Measurements from ENCODE around the gene FHIT. TPM values are rescaled to one million over a fixed set of nuclear protein-coding genes. Genes with fewer than 3 reads are reported as not detected.

FHIT gene
- total RNA-seq, 2 donors from 2014 or later = 6.8 to 12.3 TPM

DNA sequence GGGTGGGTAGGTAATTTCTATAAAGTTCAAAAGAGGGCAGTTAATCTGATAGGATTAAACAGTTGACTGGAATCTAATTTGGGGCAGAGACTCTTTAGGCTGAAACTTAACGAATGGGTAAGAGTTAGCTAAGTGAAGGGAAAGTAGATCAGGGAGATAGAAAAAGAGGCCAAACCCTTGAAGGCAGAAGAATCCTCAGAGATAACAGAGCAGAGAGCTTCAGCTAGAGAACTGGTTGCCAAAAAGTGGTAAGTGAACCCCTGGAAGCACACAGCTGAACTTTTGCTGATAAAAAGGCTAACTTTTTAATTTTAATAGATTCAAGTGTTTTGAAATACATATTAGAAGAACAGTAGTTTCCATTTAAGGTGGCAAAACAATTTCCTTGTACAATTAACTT lies 99.2 kb downstream of the FHIT start:
- H3K27me3 Mint-ChIP-seq (ENCODE audit: insufficient read depth) = no peaks in the 10 kb centered on the region
- no peaks in the 10 kb centered on the region for H3K4me1 Mint-ChIP-seq
- TF ChIP-seq, protein P1, sequence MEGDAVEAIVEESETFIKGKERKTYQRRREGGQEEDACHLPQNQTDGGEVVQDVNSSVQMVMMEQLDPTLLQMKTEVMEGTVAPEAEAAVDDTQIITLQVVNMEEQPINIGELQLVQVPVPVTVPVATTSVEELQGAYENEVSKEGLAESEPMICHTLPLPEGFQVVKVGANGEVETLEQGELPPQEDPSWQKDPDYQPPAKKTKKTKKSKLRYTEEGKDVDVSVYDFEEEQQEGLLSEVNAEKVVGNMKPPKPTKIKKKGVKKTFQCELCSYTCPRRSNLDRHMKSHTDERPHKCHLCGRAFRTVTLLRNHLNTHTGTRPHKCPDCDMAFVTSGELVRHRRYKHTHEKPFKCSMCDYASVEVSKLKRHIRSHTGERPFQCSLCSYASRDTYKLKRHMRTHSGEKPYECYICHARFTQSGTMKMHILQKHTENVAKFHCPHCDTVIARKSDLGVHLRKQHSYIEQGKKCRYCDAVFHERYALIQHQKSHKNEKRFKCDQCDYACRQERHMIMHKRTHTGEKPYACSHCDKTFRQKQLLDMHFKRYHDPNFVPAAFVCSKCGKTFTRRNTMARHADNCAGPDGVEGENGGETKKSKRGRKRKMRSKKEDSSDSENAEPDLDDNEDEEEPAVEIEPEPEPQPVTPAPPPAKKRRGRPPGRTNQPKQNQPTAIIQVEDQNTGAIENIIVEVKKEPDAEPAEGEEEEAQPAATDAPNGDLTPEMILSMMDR (conservative IDR thresholded peaks at IDR 0.05) = no peak
- Histone ChIP-seq H3K27me3 (ENCODE audit: control insufficient read depth, insufficient read depth, low read length, poor library complexity, severe bottlenecking) (no peaks in the 10 kb centered on the region), H3K4me1 (ENCODE audit: control insufficient read depth, insufficient read depth, low read length) (no peaks in the 10 kb centered on the region), H3K36me3 (ENCODE audit: control insufficient read depth, insufficient read depth, low read length) (no peaks in the 10 kb centered on the region), H3K4me3 (ENCODE audit: low read length) (no peak overlapping the region), H3K9me3 (ENCODE audit: control insufficient read depth, low read length) (no peaks in the 10 kb centered on the region), H3K9ac (ENCODE audit: extremely low read depth, low read length, poor library complexity, severe bottlenecking) (no peak overlapping the region), H3K27ac (ENCODE audit: low read depth, low read length) (no peak overlapping the region)
- no peak for DNase-seq
- no peak overlapping the region for H3K27ac Mint-ChIP-seq
- no peaks in the 10 kb centered on the region for H3K36me3 Mint-ChIP-seq (ENCODE audit: low read depth)
- no peaks in the 10 kb centered on the region for H3K9me3 Mint-ChIP-seq
- 94% methylated on average over 1 of the region's 1 CpG for WGBS, 2 experiments (ENCODE audit: insufficient coverage in 1 of 2, insufficient read length in 1 of 2)
- H3K4me3 Mint-ChIP-seq = no peak overlapping the region

DNA sequence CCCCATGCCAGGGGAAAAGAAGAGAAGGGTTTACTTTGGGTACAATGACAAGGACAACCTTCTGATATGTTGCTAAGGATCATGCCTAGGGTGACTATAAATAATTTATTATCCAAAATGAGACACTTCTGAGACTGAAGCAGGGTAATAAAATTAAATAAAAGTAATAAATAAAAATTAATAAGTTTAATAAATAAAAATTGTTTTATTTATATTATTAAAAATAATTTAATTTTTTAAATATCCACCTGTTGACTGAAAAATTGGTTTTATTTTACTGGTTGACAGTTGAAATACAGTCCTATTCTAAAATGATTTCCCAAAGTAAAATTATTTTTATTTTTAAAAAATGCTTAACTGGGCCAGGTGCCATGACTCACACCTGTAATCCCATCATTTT lies 102.0 kb downstream of the FHIT start:
- TF ChIP-seq, protein P1 (conservative IDR thresholded peaks at IDR 0.05) = no peak
- no peaks in the 10 kb centered on the region for H3K9me3 ChIP-seq (ENCODE audit: control insufficient read depth, low read length)
- Mint-ChIP-seq H3K4me3 (no peak overlapping the region), H3K36me3 (ENCODE audit: low read depth) (peaks cover 2% of the 10 kb centered on the region), H3K9me3 (peaks cover 4% of the 10 kb centered on the region), H3K27me3 (ENCODE audit: insufficient read depth) (no peaks in the 10 kb centered on the region), H3K4me1 (no peaks in the 10 kb centered on the region), H3K27ac (no peak overlapping the region)
- no peaks in the 10 kb centered on the region for H3K4me1 ChIP-seq (ENCODE audit: control insufficient read depth, insufficient read depth, low read length)
- no peak overlapping the region for H3K4me3 ChIP-seq (ENCODE audit: low read length)
- no peak for DNase-seq
- no peaks in the 10 kb centered on the region for H3K36me3 ChIP-seq (ENCODE audit: control insufficient read depth, insufficient read depth, low read length)
- no peak overlapping the region for H3K27ac ChIP-seq (ENCODE audit: low read depth, low read length)
- H3K27me3 ChIP-seq (ENCODE audit: control insufficient read depth, insufficient read depth, low read length, poor library complexity, severe bottlenecking) = no peaks in the 10 kb centered on the region
- H3K9ac ChIP-seq (ENCODE audit: extremely low read depth, low read length, poor library complexity, severe bottlenecking) = no peak overlapping the region

DNA sequence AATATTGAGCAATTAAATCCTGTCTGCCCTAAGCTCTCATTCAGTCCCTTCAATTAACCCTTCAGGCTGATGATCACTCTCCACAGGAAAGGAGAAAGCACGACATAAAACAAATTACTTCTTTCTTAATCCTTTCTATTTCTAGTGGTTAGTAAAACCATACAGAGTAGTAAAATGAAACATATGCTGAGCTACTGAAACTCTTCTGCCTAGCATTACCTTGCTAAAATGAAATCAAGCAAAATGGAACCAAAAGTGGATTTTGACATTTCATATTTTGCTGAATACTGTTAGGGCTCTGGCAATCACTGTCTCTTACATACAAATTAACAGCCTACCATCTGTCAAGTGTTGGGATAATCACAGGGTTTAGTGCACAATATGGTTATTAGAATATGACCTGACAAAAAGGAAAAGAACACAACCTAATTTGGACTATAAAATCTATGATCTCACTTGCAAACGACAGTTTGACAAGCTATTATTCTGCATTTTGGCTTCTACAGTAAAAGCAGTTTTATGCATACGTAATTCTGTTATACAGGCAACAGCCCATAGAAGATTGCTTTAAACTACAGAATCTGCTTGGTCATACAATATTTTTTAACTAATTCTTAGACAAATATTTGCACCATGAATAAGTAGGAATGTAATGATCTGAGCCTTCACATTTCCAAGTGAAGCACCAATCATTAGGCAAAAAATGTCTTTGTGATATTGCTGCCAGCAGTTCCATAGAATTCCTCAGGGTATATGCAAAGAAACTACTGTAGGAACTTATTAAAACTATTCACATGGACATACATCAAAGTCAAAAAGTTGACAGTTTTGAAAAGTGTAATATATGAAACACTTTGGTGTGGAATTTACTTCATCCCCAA lies 105.0 kb downstream of the FHIT start:
- Histone ChIP-seq H3K27ac (ENCODE audit: low read depth, low read length) (no peak overlapping the region), H3K4me3 (ENCODE audit: low read length) (no peak overlapping the region), H3K36me3 (ENCODE audit: control insufficient read depth, insufficient read depth, low read length) (no peaks in the 10 kb centered on the region), H3K27me3 (ENCODE audit: control insufficient read depth, insufficient read depth, low read length, poor library complexity, severe bottlenecking) (no peaks in the 10 kb centered on the region), H3K9me3 (ENCODE audit: control insufficient read depth, low read length) (no peaks in the 10 kb centered on the region), H3K9ac (ENCODE audit: extremely low read depth, low read length, poor library complexity, severe bottlenecking) (no peak overlapping the region), H3K4me1 (ENCODE audit: control insufficient read depth, insufficient read depth, low read length) (peaks cover 2% of the 10 kb centered on the region)
- H3K4me1 Mint-ChIP-seq = peaks cover 11% of the 10 kb centered on the region
- H3K36me3 Mint-ChIP-seq (ENCODE audit: low read depth) = peaks cover 2% of the 10 kb centered on the region
- H3K9me3 Mint-ChIP-seq = peaks cover 4% of the 10 kb centered on the region
- no peak overlapping the region for H3K27ac Mint-ChIP-seq
- no peaks in the 10 kb centered on the region for H3K27me3 Mint-ChIP-seq (ENCODE audit: insufficient read depth)
- WGBS, 2 experiments (ENCODE audit: insufficient coverage in 1 of 2, insufficient read length in 1 of 2) = 92 to 96% methylated on average over 2 to 3 of the region's 3 CpGs
- no peak for DNase-seq
- TF ChIP-seq, protein P1 (conservative IDR thresholded peaks at IDR 0.05) = no peak
- H3K4me3 Mint-ChIP-seq = no peak overlapping the region
